A549 (cell line): Measurements from ENCODE around the gene PSMD9. TPM values are rescaled to one million over a fixed set of nuclear protein-coding genes. Genes with fewer than 3 reads are reported as not detected.

Experiments used
- ATAC-seq, 2 experiments: fragments of 200-7000 bp in 1 of 2; fragments of >200 bp in 1 of 2; cut with Nextera tagmentation in 1 of 2; cut with Tn5 transposase in 1 of 2; 3 replicates each; pipeline versions ENCODE4 v1.8.0 to v1.9.1; 2018 to 2020; ENCODE audit warnings: mild to moderate bottlenecking in 1 of 2, moderate library complexity in 1 of 2
- CTCF ChIA-PET: fragments of 300-600 bp; sonication (Branson Sonifier 250); formaldehyde crosslinking; extraction: SDS; loops from one replicate; lab custom pipeline; 2021; ENCODE audit warnings: antibody characterized with exemption, inconsistent platforms; lab: Yijun Ruan, JAX
- POLR2A ChIA-PET: fragments of 350-600 bp; formaldehyde crosslinking; extraction: SDS; loops from one replicate; lab custom pipeline; 2021; ENCODE audit warnings: antibody characterized with exemption, inconsistent platforms; lab: Yijun Ruan, JAX
- DNase-seq, 2 experiments: peaks; one replicate each; pipeline versions ENCODE4 v3.0.0 to v3.0.0-alpha.2; 2011 to 2016; ENCODE audit warnings: low read depth in 1 of 2, low spot score in 1 of 2
- FAIRE-seq: peaks from 2 replicates; lab custom pipeline; 2011; peaks lifted over from hg19 to GRCh38; lab: Jason Lieb, UNC
- H3K27ac ChIP-seq, 2 experiments: fragments of >200 bp; sonication (Bioruptor Twin); formaldehyde crosslinking; 3 replicates each; pipeline ENCODE4 v1.5.1; 2016 to 2017
- H3K4me1 ChIP-seq: fragments of >200 bp; sonication (Bioruptor Twin); formaldehyde crosslinking; 3 replicates; pipeline ENCODE4 v1.6.1; 2016
- H3K4me2 ChIP-seq: fragments of >200 bp; sonication (Bioruptor Twin); formaldehyde crosslinking; 3 replicates; pipeline ENCODE4 v1.6.1; 2016
- H3K4me3 ChIP-seq: fragments of >200 bp; sonication (Bioruptor Twin); formaldehyde crosslinking; 3 replicates; pipeline ENCODE4 v1.5.1; 2016
- H3K9me3 ChIP-seq: fragments of >200 bp; sonication (Bioruptor Twin); formaldehyde crosslinking; 3 replicates; pipeline ENCODE4 v1.6.1; 2016
- BHLHE40 ChIP-seq: IDR thresholded peaks from 2 replicates; pipeline ENCODE4 v1.6.1; 2012; ENCODE audit warnings: low read depth, low read length, inconsistent platforms
- CBX2 ChIP-seq: fragments of 200-600 bp; sonication (generic); IDR thresholded peaks from 2 replicates; pipeline ENCODE4 v1.6.1; 2016; ENCODE audit warnings: low read depth, mild to moderate bottlenecking, borderline replicate concordance
- CHD2 ChIP-seq: fragments of 150-350 bp; IDR thresholded peaks from 2 replicates; pipeline ENCODE4 v1.6.1; 2014; ENCODE audit warnings: low read length; ENCODE audit not compliant: partially characterized antibody
- EHF ChIP-seq: fragments of 250-450 bp; sonication (Bioruptor Pico); IDR thresholded peaks from 2 replicates; pipeline ENCODE4 v1.5.0; 2020; ENCODE audit warnings: mild to moderate bottlenecking
- FOSL2 ChIP-seq, 2 experiments: fragments of 450-650 bp in 1 of 2; fragments of >200 bp in 1 of 2; sonication (Bioruptor Twin) in 1 of 2; formaldehyde crosslinking; IDR thresholded peaks; 2 replicates each; pipeline versions ENCODE4 v1.5.0 to v1.6.1; 2016 to 2020; ENCODE audit warnings: mild to moderate bottlenecking in 1 of 2, moderate library complexity in 1 of 2
- FOXS1 ChIP-seq: fragments of 250-450 bp; sonication (Bioruptor Pico); IDR thresholded peaks from 2 replicates; pipeline ENCODE4 v1.5.0; 2020; ENCODE audit warnings: mild to moderate bottlenecking, moderate library complexity
- HDAC2 ChIP-seq: fragments of 200-600 bp; sonication (generic); IDR thresholded peaks from 2 replicates; pipeline ENCODE4 v1.6.1; 2016
- HOXA7 ChIP-seq: fragments of 250-450 bp; sonication (Bioruptor Pico); IDR thresholded peaks from 2 replicates; pipeline ENCODE4 v1.5.0; 2020; ENCODE audit warnings: mild to moderate bottlenecking, moderate library complexity
- HOXB13 ChIP-seq: fragments of 250-450 bp; sonication (Bioruptor Pico); IDR thresholded peaks from 2 replicates; pipeline ENCODE4 v1.5.0; 2020; ENCODE audit warnings: low read depth, mild to moderate bottlenecking, moderate library complexity
- KDM1A ChIP-seq: fragments of 200-600 bp; sonication (generic); IDR thresholded peaks from 2 replicates; pipeline ENCODE4 v1.6.1; 2016; ENCODE audit warnings: low read depth, mild to moderate bottlenecking
- KDM5A ChIP-seq: fragments of 200-600 bp; sonication (generic); IDR thresholded peaks from 2 replicates; pipeline ENCODE4 v1.6.1; 2016; ENCODE audit warnings: antibody characterized with exemption, mild to moderate bottlenecking
- MAZ ChIP-seq: fragments of 150-350 bp; IDR thresholded peaks from 2 replicates; pipeline ENCODE4 v1.6.1; 2014; ENCODE audit warnings: antibody characterized with exemption, low read depth, low read length, borderline replicate concordance
- MYC ChIP-seq: IDR thresholded peaks from 2 replicates; pipeline ENCODE4 v1.6.1; 2012; ENCODE audit warnings: mild to moderate bottlenecking, inconsistent platforms, low read length, improper control_type of control experiment, borderline replicate concordance
- NFE2L2 ChIP-seq: fragments of 150-350 bp; conservative IDR thresholded peaks from 2 replicates; pipeline ENCODE4 v1.6.1; 2014; ENCODE audit warnings: low read length
- NPAS2 ChIP-seq: fragments of 250-450 bp; sonication (Bioruptor Pico); IDR thresholded peaks from 2 replicates; pipeline ENCODE4 v1.8.0; 2022; ENCODE audit warnings: mild to moderate bottlenecking, moderate library complexity, borderline replicate concordance
- PHF8 ChIP-seq: fragments of 200-600 bp; sonication (generic); IDR thresholded peaks from 2 replicates; pipeline ENCODE4 v1.6.1; 2016; ENCODE audit warnings: low read depth, mild to moderate bottlenecking, antibody characterized with exemption, moderate library complexity, borderline replicate concordance
- RARB ChIP-seq: fragments of 250-450 bp; sonication (Bioruptor Pico); IDR thresholded peaks from 2 replicates; pipeline ENCODE4 v1.8.0; 2021; ENCODE audit warnings: mild to moderate bottlenecking, moderate library complexity
- RCOR1 ChIP-seq: fragments of 150-350 bp; IDR thresholded peaks from 2 replicates; pipeline ENCODE4 v1.6.1; 2014; ENCODE audit warnings: antibody characterized with exemption, low read length, low read depth
- RFX5 ChIP-seq: fragments of 450-650 bp; IDR thresholded peaks from 2 replicates; pipeline ENCODE4 v1.7.1; 2014; ENCODE audit warnings: antibody characterized with exemption, mild to moderate bottlenecking, moderate library complexity
- SREBF2 ChIP-seq: fragments of 450-650 bp; IDR thresholded peaks from 2 replicates; pipeline ENCODE4 v1.6.1; 2014; ENCODE audit warnings: mild to moderate bottlenecking, moderate library complexity
- TP53 ChIP-seq: fragments of 250-450 bp; sonication (Bioruptor Pico); IDR thresholded peaks from 2 replicates; pipeline ENCODE4 v1.5.0; 2021; ENCODE audit warnings: mild to moderate bottlenecking, moderate library complexity
- ZC3H11A ChIP-seq: fragments of 450-650 bp; IDR thresholded peaks from 2 replicates; pipeline ENCODE4 v1.6.1; 2014; ENCODE audit warnings: antibody characterized with exemption, mild to moderate bottlenecking
- ZFP36 ChIP-seq: fragments of 450-650 bp; IDR thresholded peaks from 2 replicates; pipeline ENCODE4 v1.6.1; 2014; ENCODE audit warnings: borderline replicate concordance; ENCODE audit not compliant: partially characterized antibody
- ZSCAN20 ChIP-seq: fragments of 250-450 bp; sonication (Bioruptor Pico); IDR thresholded peaks from 2 replicates; pipeline ENCODE4 v1.8.0; 2022; ENCODE audit warnings: mild to moderate bottlenecking, moderate library complexity
- WGBS: methylation state at CpG from one replicate; pipeline ENCODE4 v1.1.6; 2017; ENCODE audit errors: missing lambda C conversion rate; 5-methylcytosine and 5-hydroxymethylcytosine counted together
- polyA plus RNA-seq, 4 experiments: library from polyadenylated mRNA; depleted of rRNA in 3 of 4; stranded (reverse); fragments of >200 nt; fragmentation: RNase III in 1 of 4; extraction: RNeasy Plus Mini Kit Qiagen cat#74134 plus additional on column Dnase treatment in 1 of 4; gene quantifications; 2 replicates in 3 of 4; 3 replicates in 1 of 4; pipeline ENCODE4 v1.2.3, GENCODE V29; 2011 to 2017
- TF ChIP-seq, protein P1 (sequence below): fragments of 150-350 bp; IDR thresholded peaks from 2 replicates; pipeline ENCODE4 v1.6.1; 2014; ENCODE audit warnings: low read depth, mild to moderate bottlenecking, low read length
- TF ChIP-seq, protein P2 (sequence below): IDR thresholded peaks from 2 replicates; pipeline ENCODE4 v1.6.1; 2012; ENCODE audit warnings: low read depth, borderline replicate concordance

PSMD9 gene
- polyA plus RNA-seq, 2 of the 4 experiments (the other 2 are of a cell fraction), result 89.3 to 147 TPM

DNA sequence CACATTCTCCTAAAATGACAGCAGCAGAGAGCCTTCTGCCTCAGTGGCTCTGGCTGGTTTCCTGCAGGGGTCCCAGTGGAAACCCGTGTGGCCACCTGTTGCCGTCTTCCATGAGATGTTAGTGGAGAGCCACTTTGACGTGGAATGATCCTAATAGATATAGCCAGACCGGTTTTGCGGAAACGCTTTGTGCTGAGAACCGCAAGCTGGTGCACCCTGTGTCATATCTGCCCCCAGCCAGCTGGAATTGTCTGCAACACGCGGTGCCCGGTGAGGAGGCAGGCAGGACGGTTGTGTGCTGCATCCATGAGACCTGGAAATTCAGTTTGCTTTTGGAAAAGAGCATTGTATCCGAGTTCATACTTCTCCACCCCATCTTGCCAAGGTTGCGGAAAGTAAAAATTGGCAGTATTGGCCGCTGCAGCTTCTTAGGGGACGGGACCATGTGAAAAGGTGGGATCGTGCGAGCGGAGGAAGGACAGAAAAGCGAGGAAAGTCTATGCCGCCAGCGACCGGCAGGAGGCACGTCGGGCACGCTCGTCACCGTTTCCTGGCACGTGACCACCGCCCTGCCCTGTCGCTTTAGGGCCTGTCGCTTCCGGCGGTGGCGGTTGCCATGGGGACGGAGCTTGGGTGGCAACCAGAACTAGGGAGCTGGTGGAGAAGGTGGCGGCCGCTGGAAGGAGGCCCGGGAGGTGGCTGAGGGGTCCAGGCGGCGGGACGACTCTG, 29.5 kb downstream of the PSMD9 start, which contains the start of gene CFAP251:
TSS of gene CFAP251 (plus strand) at position 643 of the 729 bp plus-strand sequence. CDS start 2,714 bp downstream, outside the sequence.
- CTCF ChIA-PET, result interaction anchor here (0.7 to 2.9 kb wide), 7 partner anchors 10 to 204 kb away, joined by 3 to 9 read pairs (median 6); no protein-coding TSS in a partner anchor
- Histone ChIP-seq H3K4me3 (no peak within 1 kb of the TSS), H3K27ac (no peak within 1 kb of the TSS), H3K4me1 (no peaks in the 10 kb centered on the region), H3K4me2 (no peak within 1 kb of the TSS), H3K9me3 (no peaks in the 10 kb centered on the region)
- POLR2A ChIA-PET, result no interaction called here
- FAIRE-seq (no peak), ATAC-seq (no peak), DNase-seq (no peak)
- WGBS, result 87% methylated on average over 41 of the region's 41 CpGs
- TF ChIP-seq ZFP36, result no peak
- TF ChIP-seq HDAC2, result no peak
- no peak for TF ChIP-seq FOSL2 (IDR thresholded peaks at IDR 0.05)
- no peak for TF ChIP-seq FOSL2 (CRISPR knock-in tag; IDR thresholded peaks at IDR 0.05)
- TF ChIP-seq ZC3H11A, result no peak

- TF ChIP-seq HDAC2 (no peak), EHF (CRISPR knock-in tag) (no peak), SREBF2 (no peak), KDM1A (no peak), HOXB13 (no peak), FOSL2 (IDR thresholded peaks at IDR 0.05) (no peak), FOSL2 (CRISPR knock-in tag; IDR thresholded peaks at IDR 0.05) (no peak), NFE2L2 (no peak), CBX2 (no peak)
- TF ChIP-seq, protein P1, sequence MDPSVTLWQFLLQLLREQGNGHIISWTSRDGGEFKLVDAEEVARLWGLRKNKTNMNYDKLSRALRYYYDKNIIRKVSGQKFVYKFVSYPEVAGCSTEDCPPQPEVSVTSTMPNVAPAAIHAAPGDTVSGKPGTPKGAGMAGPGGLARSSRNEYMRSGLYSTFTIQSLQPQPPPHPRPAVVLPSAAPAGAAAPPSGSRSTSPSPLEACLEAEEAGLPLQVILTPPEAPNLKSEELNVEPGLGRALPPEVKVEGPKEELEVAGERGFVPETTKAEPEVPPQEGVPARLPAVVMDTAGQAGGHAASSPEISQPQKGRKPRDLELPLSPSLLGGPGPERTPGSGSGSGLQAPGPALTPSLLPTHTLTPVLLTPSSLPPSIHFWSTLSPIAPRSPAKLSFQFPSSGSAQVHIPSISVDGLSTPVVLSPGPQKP, result no peak
- TF ChIP-seq, protein P2, sequence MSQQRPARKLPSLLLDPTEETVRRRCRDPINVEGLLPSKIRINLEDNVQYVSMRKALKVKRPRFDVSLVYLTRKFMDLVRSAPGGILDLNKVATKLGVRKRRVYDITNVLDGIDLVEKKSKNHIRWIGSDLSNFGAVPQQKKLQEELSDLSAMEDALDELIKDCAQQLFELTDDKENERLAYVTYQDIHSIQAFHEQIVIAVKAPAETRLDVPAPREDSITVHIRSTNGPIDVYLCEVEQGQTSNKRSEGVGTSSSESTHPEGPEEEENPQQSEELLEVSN, result no peak
- TF ChIP-seq, all 56 proteins: peak for 0
- Histone ChIP-seq H3K4me1 (no peaks in the 10 kb centered on the region; the same call in 2 of the 3 replicates), H3K4me3 (no peak overlapping the region), H3K4me2 (no peak overlapping the region), H3K27ac (no peak overlapping the region), H3K9me3 (no peaks in the 10 kb centered on the region)
- FAIRE-seq (no peak), ATAC-seq (no peak), DNase-seq (no peak)
- ChIA-PET POLR2A (no interaction called here), CTCF (interaction anchor here (0.7 kb wide), 2 partner anchors 124 to 272 kb away, joined by 3 read pairs; no protein-coding TSS in a partner anchor)
- WGBS, result 92% methylated on average over 22 of the region's 22 CpGs
These were observed 30.1 kb downstream of the PSMD9 start for GRCh38 chr12:121918679-121919038.

DNA sequence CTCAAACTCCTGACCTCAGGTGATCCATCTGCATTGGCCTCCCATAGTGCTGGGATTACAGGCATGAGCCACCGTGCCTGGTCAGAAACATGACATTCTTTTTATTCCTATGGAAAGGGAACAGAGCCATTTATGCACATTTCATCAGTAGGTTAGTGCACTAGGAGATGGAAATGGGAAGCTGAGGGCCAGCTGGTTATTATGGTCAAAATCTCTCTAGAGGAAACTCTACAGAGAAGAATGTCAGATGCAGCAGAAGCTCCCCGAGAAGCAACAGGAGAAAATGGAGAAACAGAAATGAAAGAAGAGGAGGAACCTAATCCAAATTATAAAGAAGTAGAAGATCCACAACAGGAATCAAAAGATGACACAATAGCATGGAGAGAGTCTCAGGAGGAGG, 32.5 kb downstream of the PSMD9 start:
- Histone ChIP-seq H3K4me1 (peaks cover 19% of the 10 kb centered on the region), H3K9me3 (no peaks in the 10 kb centered on the region), H3K4me2 (no peak overlapping the region), H3K27ac (no peak overlapping the region), H3K4me3 (no peak overlapping the region)
- ChIA-PET POLR2A (no interaction called here), CTCF (interaction anchor here (1.0 to 1.5 kb wide), 3 partner anchors 19 to 133 kb away, joined by 3 read pairs; no protein-coding TSS in a partner anchor)
- no peak for ATAC-seq
- no peak for TF ChIP-seq RFX5
- no peak for TF ChIP-seq KDM5A
- TF ChIP-seq MYC, result no peak
- TF ChIP-seq PHF8, result no peak
- TF ChIP-seq HOXA7 (CRISPR knock-in tag), result no peak
- no peak for TF ChIP-seq MAZ
- TF ChIP-seq, protein P1, result no peak
- TF ChIP-seq NPAS2, result no peak
- TF ChIP-seq FOXS1 (CRISPR knock-in tag), result no peak
- TF ChIP-seq RCOR1, result no peak
- no peak for TF ChIP-seq RARB
- no peak for TF ChIP-seq HOXB13
- no peak for TF ChIP-seq CHD2
- no peak for TF ChIP-seq ZSCAN20
- TF ChIP-seq HDAC2, result no peak
- TF ChIP-seq TP53 (CRISPR knock-in tag), result no peak
- TF ChIP-seq SREBF2, result no peak
- no peak for TF ChIP-seq BHLHE40
- 100% methylated on average over 2 of the region's 2 CpGs for WGBS
- no peak for FAIRE-seq
- DNase-seq, result no peak
